Fibroblast of skin of left biceps (primary cell): Measurements from ENCODE around the gene GRPEL1.
A peak's percentile ranks its signal among the peaks of the same experiment; 100 is the strongest.
"Not testable (repeated sequence)": the region's sequence is repeated elsewhere in the genome, so short reads cannot be mapped to it uniquely, and the experiment has no call there.

Source experiments
- DNase-seq, 2 experiments: peaks; one replicate each; pipeline ENCODE4 v3.0.0-alpha.2; 2013; ENCODE audit warnings: low read depth in 2 of 2

GRPEL1 gene

GRCh38 chr4:7067452-7068278, at the start of gene GRPEL1:
Gene GRPEL1 (minus strand): TSS chr4:7068064. CDS start chr4:7068032, 32 bp downstream.
- DNase-seq: peak; percentile 98

GRCh38 chr4:7116705-7117104, 48.8 kb upstream of the GRPEL1 start:
- DNase-seq: no peak

- DNase-seq: no peak
Measured at GRCh38 chr4:7115557-7116340, 47.9 kb upstream of the GRPEL1 start.

- no peak for DNase-seq
Measured at GRCh38 chr4:7112656-7113055, 44.8 kb upstream of the GRPEL1 start.

- no peak for DNase-seq
Measured at GRCh38 chr4:7111441-7111840, 43.6 kb upstream of the GRPEL1 start.

GRCh38 chr4:7110546-7110945, 42.7 kb upstream of the GRPEL1 start:
- DNase-seq: no peak

GRCh38 chr4:7109169-7109568, 41.3 kb upstream of the GRPEL1 start:
- no peak for DNase-seq

- DNase-seq: no peak
Measured at GRCh38 chr4:7108660-7109059, 40.8 kb upstream of the GRPEL1 start.

GRCh38 chr4:7108046-7108625, 40.3 kb upstream of the GRPEL1 start:
- no peak for DNase-seq

- no peak for DNase-seq
Measured at GRCh38 chr4:7107166-7107905, 39.5 kb upstream of the GRPEL1 start.

- DNase-seq: no peak
Measured at GRCh38 chr4:7105276-7105675, 37.4 kb upstream of the GRPEL1 start.

- no peak for DNase-seq
Measured at GRCh38 chr4:7104366-7105031, 36.6 kb upstream of the GRPEL1 start.

- DNase-seq: no peak
Measured at GRCh38 chr4:7103607-7104365, 35.9 kb upstream of the GRPEL1 start.

- DNase-seq: peak; percentile 9 to 17
Measured at GRCh38 chr4:7103031-7103606, 35.3 kb upstream of the GRPEL1 start.

GRCh38 chr4:7102516-7102909, 34.6 kb upstream of the GRPEL1 start:
- not testable (repeated sequence) for DNase-seq

GRCh38 chr4:7101692-7102515, 34.0 kb upstream of the GRPEL1 start:
- DNase-seq: peak; percentile 12 to 15

- no peak for DNase-seq
Measured at GRCh38 chr4:7096236-7096635, 28.4 kb upstream of the GRPEL1 start.

- no peak for DNase-seq
Measured at GRCh38 chr4:7095611-7096155, 27.8 kb upstream of the GRPEL1 start.

- DNase-seq: no peak
Measured at GRCh38 chr4:7094916-7095315, 27.1 kb upstream of the GRPEL1 start.
